ENCODE results near the gene RNASE8. TPM values are rescaled to one million over a fixed set of nuclear protein-coding genes. Genes with fewer than 3 reads are reported as not detected.

Gene RNASE8
- total and polyA plus RNA-seq, 2 of the 8 experiments (the other 6 are each of a cell fraction or from before 2014, with no cell fraction given) = not detected

GRCh38 chr14:21077672-21078071, 20.1 kb downstream of the RNASE8 start (continued):
- TF ChIP-seq TEAD4 (IDR thresholded peaks at IDR 0.05; ENCODE audit: low read depth, low read length) (no peak), USF2 (IDR thresholded peaks at IDR 0.05; ENCODE audit: low read length) (no peak), PHF8 (conservative IDR thresholded peaks at IDR 0.05; ENCODE audit: low read depth, low read length) (no peak), KDM1A (IDR thresholded peaks at IDR 0.05; ENCODE audit: borderline replicate concordance, low read length) (no peak), SIN3A (conservative IDR thresholded peaks at IDR 0.05 in 1 of 2, IDR thresholded peaks at IDR 0.05 in 1 of 2; ENCODE audit: low read depth in 1 of 2, low read length in 2 of 2) (no peak), FOSL1 (IDR thresholded peaks at IDR 0.05; ENCODE audit: insufficient read depth, low read depth, low read length) (no peak), JUND (IDR thresholded peaks at IDR 0.05; ENCODE audit: low read length) (no peak)
